Adrenal gland (tissue), 5 donors: ENCODE data around the gene MFSD12.

ENCODE experiments used
- CTCF ChIP-seq, 6 experiments: fragments of 450-650 bp in 4 of 6; fragments of 200-600 bp in 2 of 6; sonication (generic) in 1 of 6; IDR thresholded peaks; 1 replicate in 5 of 6; 2 replicates in 1 of 6; pipeline versions ENCODE4 v1.5.1 to v1.8.0; 2016 to 2021; ENCODE audit warnings: antibody characterized with exemption in 6 of 6, mild to moderate bottlenecking in 2 of 6, moderate library complexity in 1 of 6
- POLR2A ChIP-seq, 2 donors: fragments of 450-650 bp; IDR thresholded peaks; one replicate each; pipeline ENCODE4 v1.6.1; 2017; ENCODE audit warnings: antibody characterized with exemption in 2 of 2, mild to moderate bottlenecking in 2 of 2, moderate library complexity in 1 of 2
- donor health status: DM: no; HTN: no; CAD: no.

- no peak for TF ChIP-seq POLR2A (IDR thresholded peaks at IDR 0.05)
- no peak for TF ChIP-seq CTCF (IDR thresholded peaks at IDR 0.05)
These were observed 46.7 kb downstream of the MFSD12 start for GRCh38 chr19:3510727-3511126.
